Measurements from ENCODE around the gene SOX8. TPM values are rescaled to one million over a fixed set of nuclear protein-coding genes. Genes with fewer than 3 reads are reported as not detected.

SOX8 gene
- total RNA-seq, 4 donors from 2014 or later = 3.0 to 27.7 (median 11.4) TPM

- intact Hi-C loops (cut with DNase I; ENCODE audit: low total_unique reads) = no loop called here
- no peak for DNase-seq (ENCODE audit: low spot score in 2 of 2)
- H3K4me3 ChIP-seq (ENCODE audit: low read depth, poor library complexity, severe bottlenecking) = no peak overlapping the region
- TF ChIP-seq POLR2A (IDR thresholded peaks at IDR 0.05) (no peak), CTCF (IDR thresholded peaks at IDR 0.05) (no peak)
- 71 to 80% methylated on average over 7 to 8 of the region's 8 CpGs for WGBS, 2 donors
These were observed 4.8 kb downstream of the SOX8 start for GRCh38 chr16:986411-986810.

GRCh38 chr16:986925-987582, 5.5 kb downstream of the SOX8 start:
- intact Hi-C loops (cut with DNase I; ENCODE audit: low total_unique reads) = no loop called here
- no peak for DNase-seq (ENCODE audit: low spot score in 2 of 2)
- no peak overlapping the region for H3K4me3 ChIP-seq (ENCODE audit: low read depth, poor library complexity, severe bottlenecking)
- 50% methylated on average over 44 of the region's 44 CpGs for WGBS, 2 donors
- TF ChIP-seq CTCF (IDR thresholded peaks at IDR 0.05) = no peak
- no peak for TF ChIP-seq POLR2A (IDR thresholded peaks at IDR 0.05)

GRCh38 chr16:987906-988305, 6.3 kb downstream of the SOX8 start:
- H3K4me3 ChIP-seq (ENCODE audit: low read depth, poor library complexity, severe bottlenecking) = no peak overlapping the region
- TF ChIP-seq POLR2A (IDR thresholded peaks at IDR 0.05) (no peak), CTCF (IDR thresholded peaks at IDR 0.05) (no peak)
- intact Hi-C loops (cut with DNase I; ENCODE audit: low total_unique reads) = no loop called here
- 58% methylated on average over 17 of the region's 17 CpGs; no CpG with 5 or more reads in 1 of the 2 donors for WGBS, 2 donors
- DNase-seq (ENCODE audit: low spot score in 2 of 2) = no peak

GRCh38 chr16:988471-989353, 7.1 kb downstream of the SOX8 start:
- intact Hi-C loops (cut with DNase I; ENCODE audit: low total_unique reads) = no loop called here
- TF ChIP-seq POLR2A (IDR thresholded peaks at IDR 0.05) (no peak), CTCF (IDR thresholded peaks at IDR 0.05) (no peak)

GRCh38 chr16:989354-989814, 7.8 kb downstream of the SOX8 start:
- 83 to 85% methylated on average over 5 to 10 of the region's 11 CpGs for WGBS, 2 donors
- TF ChIP-seq POLR2A (IDR thresholded peaks at IDR 0.05) (no peak), CTCF (IDR thresholded peaks at IDR 0.05) (no peak)
- no peak for DNase-seq (ENCODE audit: low spot score in 2 of 2)
- H3K4me3 ChIP-seq (ENCODE audit: low read depth, poor library complexity, severe bottlenecking) = no peak overlapping the region
- intact Hi-C loops (cut with DNase I; ENCODE audit: low total_unique reads) = no loop called here

More at GRCh38 chr16:988471-989353, 7.1 kb downstream of the SOX8 start:
- H3K4me3 ChIP-seq (ENCODE audit: low read depth, poor library complexity, severe bottlenecking) = no peak overlapping the region
- 76 to 78% methylated on average over 23 to 33 of the region's 35 CpGs for WGBS, 2 donors
- DNase-seq (ENCODE audit: low spot score in 2 of 2) = no peak

Data from lower leg skin (tissue), 4 donors.